ENCODE measurements around the gene RXRA.
A peak's percentile ranks its signal among the peaks of the same experiment; 100 is the strongest.

Gene RXRA

GRCh38 chr9:134322781-134323241 is 3.4 kb upstream of the RXRA start:
- DNase-seq, result no peak

DNA sequence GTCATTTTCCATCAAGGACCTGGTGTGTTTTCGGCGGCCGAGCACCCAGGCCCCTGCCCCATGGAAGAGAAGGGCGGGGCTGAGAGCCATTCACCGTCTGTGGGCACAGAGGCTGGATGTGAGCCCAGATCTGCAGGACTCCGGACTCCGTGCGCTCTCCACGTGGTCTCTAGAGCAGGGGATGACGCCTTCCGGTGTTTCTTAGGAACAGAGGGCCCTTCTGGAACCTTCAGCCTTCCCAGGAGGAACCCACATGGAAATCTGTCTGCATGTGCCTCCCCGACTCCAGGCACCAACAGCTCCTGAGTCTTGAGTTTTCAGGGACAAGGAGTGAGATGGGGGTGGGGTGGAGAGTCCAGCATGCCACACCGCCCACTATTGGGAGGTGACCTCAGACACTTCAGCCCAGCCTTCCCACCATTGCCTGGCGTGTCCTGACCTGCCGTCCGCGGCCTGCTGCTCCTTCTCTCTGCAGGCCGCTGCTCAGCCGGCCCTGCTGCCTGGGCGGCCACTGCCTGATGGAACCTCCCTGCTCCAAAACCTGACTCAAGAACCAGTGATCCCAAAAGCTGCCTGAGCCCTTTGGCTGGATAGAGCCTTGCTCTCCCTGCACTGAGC is 2.4 kb upstream of the RXRA start:
- peak in 33 of 51 donors; percentile 12 to 78 (median 59) for DNase-seq

DNA sequence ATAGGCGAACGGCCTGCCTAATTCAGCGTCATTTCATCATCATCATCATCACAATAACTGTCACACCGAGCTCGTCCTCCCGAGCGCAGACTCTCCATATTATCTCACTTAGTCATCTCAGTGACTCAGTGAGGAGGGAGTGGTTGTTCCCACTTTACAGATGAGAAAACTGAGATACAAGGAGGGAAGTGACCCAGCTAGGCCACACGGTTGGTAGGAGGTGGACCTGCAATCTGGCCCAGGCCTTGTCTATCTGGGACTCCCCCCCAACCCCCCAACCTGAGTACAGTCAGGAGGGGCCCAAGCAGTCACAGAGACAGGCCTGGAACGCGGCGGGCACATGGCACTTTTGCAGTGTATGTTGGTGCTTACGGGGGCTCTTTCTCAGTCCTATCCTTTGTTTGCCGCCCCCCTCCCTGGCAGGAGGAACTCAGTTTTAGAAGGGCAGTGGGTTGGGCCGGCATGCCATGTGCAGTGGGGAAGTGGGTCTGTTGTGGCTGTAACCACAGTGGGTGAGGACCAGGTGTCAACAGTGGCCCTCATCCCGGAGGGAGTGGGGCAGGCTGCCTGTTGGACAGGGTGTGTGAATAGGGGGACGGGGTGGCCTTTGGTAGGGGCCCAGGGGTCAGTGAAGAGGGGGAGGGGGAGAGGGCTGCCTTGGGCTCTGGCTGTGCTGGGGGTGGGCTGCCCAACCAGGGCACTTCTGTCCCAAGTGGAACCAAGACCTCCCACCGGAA is 1.7 kb upstream of the RXRA start:
- DNase-seq, result peak in 1 of 51 donors; percentile 17

- DNase-seq, result peak in 3 of 51 donors; percentile 41 to 56 (median 49)
Observed at GRCh38 chr9:134325096-134325812, 1.0 kb upstream of the RXRA start.

DNA sequence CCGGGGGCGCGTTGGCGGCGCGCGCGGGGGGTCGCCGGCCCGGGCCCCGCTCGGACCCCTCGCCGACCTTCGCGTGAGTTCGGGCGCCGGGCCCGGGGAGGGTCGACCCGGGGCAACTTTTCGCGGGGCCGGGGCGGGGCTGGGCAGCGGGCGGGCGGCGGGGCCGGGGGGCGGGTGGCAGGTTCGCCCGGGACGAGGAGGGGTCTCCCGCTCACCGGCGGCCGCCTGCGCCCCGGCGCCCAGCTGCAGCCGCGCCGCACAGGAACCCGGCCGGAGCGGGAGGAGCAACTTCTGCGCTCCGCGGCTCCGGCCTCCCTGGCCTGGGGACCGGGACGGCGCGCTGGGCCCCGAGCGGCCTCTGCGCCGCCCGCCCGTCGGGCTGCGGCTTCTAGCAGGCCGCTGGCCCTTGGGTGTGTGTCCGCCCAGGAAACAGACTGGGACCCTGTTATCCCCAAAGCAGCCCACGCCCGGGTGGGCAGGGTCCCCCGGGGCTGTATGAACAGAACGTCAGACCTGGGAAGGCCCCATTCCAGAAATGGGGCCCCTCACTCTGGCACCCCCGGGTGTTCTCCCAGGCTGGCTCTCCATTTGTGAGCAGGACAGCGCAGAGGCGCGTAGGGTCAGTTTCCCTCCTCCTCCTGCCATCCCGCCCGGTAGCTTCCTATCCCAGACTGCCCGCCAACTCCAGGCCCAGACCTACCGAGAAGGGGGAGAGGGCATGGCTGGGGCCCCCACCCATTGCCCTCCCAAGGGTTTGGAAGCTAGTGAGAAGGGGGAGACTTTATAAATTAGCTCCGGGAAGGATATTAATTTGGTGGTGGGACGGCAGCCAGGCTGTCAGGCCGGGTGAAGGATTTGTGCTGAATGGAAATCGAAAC is 708 bp downstream of the RXRA start:
- DNase-seq, result peak in 1 of 51 donors; percentile 27

DNA sequence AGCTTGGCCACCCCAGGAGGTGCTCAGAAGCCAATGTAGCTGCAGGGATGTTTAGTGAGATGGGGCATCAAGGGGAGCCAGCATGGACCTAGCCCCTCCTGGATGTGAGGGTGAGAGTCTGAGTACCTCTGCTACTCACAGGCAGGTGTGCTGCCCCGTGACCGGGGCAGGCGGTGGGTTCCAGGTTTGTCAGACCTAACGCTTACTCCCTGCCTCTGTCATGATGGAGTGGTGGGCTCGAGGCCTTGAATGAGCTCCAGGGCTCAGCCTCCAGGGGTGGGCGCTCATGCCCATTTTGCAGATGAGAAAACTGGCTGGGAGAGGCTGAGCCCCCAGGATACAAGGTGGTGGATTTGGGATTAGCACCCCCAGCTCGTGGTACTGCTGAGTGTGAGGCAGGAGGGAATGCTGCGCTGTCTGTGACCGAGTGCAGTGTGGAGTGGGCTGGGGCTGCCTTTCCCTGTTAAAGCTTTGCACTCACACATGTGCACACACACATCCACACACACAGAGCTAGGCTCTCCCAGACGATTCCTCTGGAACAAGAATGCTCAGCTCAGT is 1.5 kb downstream of the RXRA start:
- no peak for DNase-seq

DNA sequence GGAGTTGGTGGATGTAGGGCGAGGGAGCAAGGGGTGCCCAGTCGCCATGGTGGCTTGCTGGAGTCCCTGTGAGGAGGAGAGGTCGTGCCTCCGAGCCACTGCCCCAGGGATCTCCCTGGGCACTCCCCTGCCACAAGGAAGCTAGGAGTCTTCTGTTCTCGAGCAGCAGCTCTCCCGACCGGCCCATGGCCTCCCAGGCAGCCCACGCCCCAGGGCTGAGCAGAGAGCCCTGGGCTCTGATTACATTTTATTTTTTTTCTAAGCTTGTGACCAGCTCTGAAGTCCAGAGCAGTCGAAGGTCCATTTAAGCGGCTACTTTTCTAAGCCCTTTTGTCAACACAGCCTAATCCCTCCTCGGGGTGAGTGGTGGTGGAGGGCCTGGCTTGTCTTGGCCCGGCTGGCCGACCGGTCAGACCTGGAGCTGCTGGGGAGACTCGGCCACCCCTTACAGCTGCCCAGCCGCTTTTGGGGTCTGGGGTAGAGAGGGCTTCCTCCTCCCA is 2.1 kb downstream of the RXRA start:
- no peak for DNase-seq

DNA sequence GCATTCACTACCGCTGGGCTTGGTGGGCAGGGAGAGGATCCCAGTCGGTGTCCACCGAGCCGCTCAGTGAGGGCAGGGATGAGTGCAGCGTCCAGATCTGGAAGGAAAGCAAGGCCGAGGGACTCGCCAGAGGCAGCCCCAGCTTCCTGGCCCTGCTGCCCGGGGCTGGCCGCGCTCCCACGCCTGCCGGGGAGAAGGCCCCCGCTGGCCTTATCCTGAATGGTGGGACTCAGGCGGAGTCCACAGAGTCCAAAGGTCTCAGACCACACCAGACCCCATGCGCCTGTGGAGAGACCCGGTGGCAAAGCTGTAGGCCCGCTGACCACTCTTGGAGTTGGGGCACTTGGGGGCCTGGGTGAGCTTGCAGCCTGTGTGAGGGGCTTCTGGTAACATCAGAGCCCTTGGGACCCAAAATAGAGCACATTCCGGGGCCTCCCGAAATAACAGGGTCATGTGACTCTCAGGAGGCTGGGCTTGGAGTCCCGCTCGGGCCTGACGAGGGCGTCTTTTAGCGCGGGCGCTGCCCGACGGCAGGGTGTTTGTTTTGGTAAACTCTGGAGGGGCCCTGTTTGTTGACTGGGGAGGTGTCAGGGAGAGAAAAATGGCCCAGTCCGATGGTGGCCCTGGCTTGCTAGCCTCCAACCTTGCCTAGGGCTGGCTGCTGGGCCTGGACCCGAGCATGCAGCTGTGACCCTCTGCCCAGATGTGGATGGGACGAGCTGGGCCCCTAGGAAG is 2.8 kb downstream of the RXRA start:
- peak in 9 of 51 donors; percentile 24 to 45 (median 32) for DNase-seq

DNA sequence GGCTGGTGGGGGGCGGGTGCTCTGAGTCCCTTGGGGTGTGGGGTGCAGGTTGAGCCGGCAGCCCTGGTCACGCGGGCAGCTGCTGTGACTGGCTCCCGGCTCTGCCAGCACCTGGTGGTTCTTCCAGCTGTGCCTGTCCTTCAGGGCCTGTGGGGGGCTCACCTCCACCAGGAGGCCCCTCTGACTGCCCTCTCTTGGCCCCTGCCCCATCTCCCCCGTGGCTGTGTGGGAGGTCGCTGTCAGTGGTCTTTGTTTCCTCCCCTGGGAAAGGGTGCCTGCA is 3.3 kb downstream of the RXRA start:
- no peak for DNase-seq

- peak in 1 of 51 donors; percentile 34 for DNase-seq
Observed at GRCh38 chr9:134329886-134330285, 3.6 kb downstream of the RXRA start.

DNA sequence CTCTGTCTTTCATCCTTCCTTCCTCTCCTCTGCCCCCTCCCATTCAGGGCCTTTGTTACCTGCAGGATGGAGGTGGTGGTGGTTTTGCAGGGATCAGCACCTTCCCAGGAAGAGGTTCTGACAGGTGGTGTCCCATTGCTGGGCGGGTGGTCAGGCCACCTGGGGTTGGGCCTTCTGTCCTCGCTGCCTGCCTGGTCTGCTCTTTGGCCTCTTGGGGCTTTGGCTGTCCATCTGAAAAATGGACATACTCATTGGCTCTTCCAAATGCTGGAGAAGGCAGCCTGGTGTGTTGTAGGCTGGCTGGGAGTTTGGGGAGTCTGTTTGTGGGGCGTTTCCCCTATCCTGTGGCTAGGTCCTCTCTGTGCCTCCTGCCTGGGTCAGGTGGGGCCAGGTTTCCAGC is 4.3 kb downstream of the RXRA start:
- no peak for DNase-seq

GRCh38 chr9:134331186-134332025 is 5.2 kb downstream of the RXRA start:
- DNase-seq, result peak in 10 of 51 donors; percentile 21 to 42 (median 34)

- no peak for DNase-seq
Observed at GRCh38 chr9:134332266-134332665, 6.0 kb downstream of the RXRA start.

DNA sequence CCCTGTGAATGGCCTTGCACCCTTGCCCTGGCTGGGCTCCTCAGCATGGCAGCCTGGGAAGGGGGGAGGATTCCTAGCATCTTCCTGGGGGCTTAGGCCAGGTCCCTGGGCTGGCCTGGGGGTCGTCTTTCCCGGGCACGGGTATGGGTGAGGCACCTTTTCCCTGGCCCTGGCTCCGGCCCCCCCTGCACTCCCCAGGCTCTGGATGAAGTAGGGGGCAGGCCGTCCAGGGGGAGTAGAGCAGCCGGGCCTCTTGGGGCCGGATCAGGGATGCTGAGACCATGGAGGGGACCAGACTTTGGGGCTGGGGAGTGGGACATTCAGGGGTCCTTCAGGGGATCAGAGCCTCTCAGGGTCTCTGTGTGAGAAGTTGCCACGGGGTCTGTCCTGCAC is 6.6 kb downstream of the RXRA start:
- DNase-seq, result no peak

DNA sequence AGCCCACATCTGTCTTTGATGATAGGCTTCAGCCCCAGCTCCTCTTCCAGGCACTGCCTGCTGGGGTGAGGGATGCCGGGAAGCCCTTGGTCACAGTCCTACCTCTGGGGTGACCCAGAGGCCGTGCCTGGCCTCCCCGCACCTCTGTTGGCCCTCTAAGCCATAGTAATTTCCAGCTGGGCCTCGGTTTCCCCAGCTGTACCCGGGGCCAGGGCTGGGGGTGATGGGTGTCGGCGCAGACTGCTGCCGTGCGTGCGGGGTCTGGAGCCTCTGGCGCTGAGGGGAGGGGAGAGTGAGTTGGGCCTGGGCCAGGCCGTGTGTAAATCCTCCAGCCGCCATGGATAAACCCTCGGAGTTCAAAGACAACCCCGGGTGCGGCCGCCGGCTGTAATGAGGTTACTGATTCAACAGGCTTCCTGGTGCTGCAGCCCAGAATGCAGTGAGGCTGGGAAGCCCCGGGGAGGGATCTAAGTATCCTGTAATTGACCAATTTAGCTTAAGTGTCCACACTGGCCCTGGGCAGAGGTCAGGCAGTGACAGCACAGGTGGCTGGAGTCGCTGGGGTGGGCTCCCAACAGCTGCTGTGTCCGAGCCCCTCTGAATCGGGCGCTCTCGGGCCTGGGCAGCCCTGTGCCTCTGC is 7.1 kb downstream of the RXRA start:
- no peak for DNase-seq

- no peak for DNase-seq
Observed at GRCh38 chr9:134333874-134334581, 7.8 kb downstream of the RXRA start.

- no peak for DNase-seq
Observed at GRCh38 chr9:134335061-134335460, 8.8 kb downstream of the RXRA start.

Data from hypothalamus (tissue), 51 donors.